IPS DF 6.9 (cell line): ENCODE measurements around the gene SPATA33.
"Not testable (repeated sequence)": the region's sequence is repeated elsewhere in the genome, so short reads cannot be mapped to it uniquely, and the experiment has no call there.

Experiments
- DNase-seq: peaks from one replicate; pipeline ENCODE4 v3.0.0-alpha.2; 2013; ENCODE audit warnings: low read depth, low spot score
- H3K27ac ChIP-seq: one replicate; pipeline ENCODE4 v1.5.1; 2013; ENCODE audit warnings: low read length, control low read depth
- H3K27me3 ChIP-seq: 2 replicates; pipeline ENCODE4 v1.6.1; 2013; ENCODE audit warnings: mild to moderate bottlenecking, low read length; ENCODE audit not compliant: control insufficient read depth, insufficient read depth
- H3K36me3 ChIP-seq: 2 replicates; pipeline ENCODE4 v1.6.1; 2013; ENCODE audit warnings: low read length; ENCODE audit not compliant: control insufficient read depth, insufficient read depth
- H3K4me1 ChIP-seq: 2 replicates; pipeline ENCODE4 v1.6.1; 2013; ENCODE audit warnings: low read length; ENCODE audit not compliant: control insufficient read depth, insufficient read depth
- H3K4me3 ChIP-seq: 2 replicates; pipeline ENCODE4 v1.5.1; 2013; ENCODE audit warnings: mild to moderate bottlenecking, low read length
- H3K9me3 ChIP-seq: 2 replicates; pipeline ENCODE4 v1.6.1; 2013; ENCODE audit warnings: low read length, inconsistent platforms; ENCODE audit not compliant: control insufficient read depth, insufficient read depth
- WGBS: extraction: QIAGEN DNeasy Blood & Tissue Kit; methylation state at CpG from one replicate; pipeline ENCODE4 v1.1.7; 2013; ENCODE audit warnings: mixed read lengths, missing lambda C conversion rate; ENCODE audit not compliant: insufficient read length, insufficient coverage; 5-methylcytosine and 5-hydroxymethylcytosine counted together

The SPATA33 gene

GRCh38 chr16:89687092-89687940 lies 29.7 kb downstream of the SPATA33 start:
- Histone ChIP-seq H3K27me3 (no peaks in the 10 kb centered on the region), H3K36me3 (peaks cover 18% of the 10 kb centered on the region), H3K9me3 (no peaks in the 10 kb centered on the region; the same call in 1 of the 2 replicates), H3K4me3 (peak overlapping the region; percentile 85), H3K4me1 (peaks cover 7% of the 10 kb centered on the region), H3K27ac (no peak overlapping the region)
- no peak for DNase-seq
- no CpG with 5 or more reads among the region's 42 CpGs for WGBS

- H3K27me3 ChIP-seq, result no peaks in the 10 kb centered on the region
- DNase-seq, result no peak
- H3K4me3 ChIP-seq, result no peak overlapping the region
- no peaks in the 10 kb centered on the region; the same call in 1 of the 2 replicates for H3K9me3 ChIP-seq
- no CpG with 5 or more reads among the region's 5 CpGs for WGBS
- peaks cover 7% of the 10 kb centered on the region for H3K4me1 ChIP-seq
- H3K36me3 ChIP-seq, result peaks cover 23% of the 10 kb centered on the region
- H3K27ac ChIP-seq, result no peak overlapping the region
These were observed 30.8 kb downstream of the SPATA33 start for GRCh38 chr16:89688395-89688794.

- Histone ChIP-seq H3K4me1 (peaks cover 7% of the 10 kb centered on the region), H3K27ac (no peak overlapping the region), H3K36me3 (peaks cover 29% of the 10 kb centered on the region), H3K4me3 (no peak overlapping the region), H3K9me3 (no peaks in the 10 kb centered on the region; the same call in 1 of the 2 replicates), H3K27me3 (no peaks in the 10 kb centered on the region)
- no CpG with 5 or more reads among the region's 13 CpGs for WGBS
- DNase-seq, result no peak
These were observed 31.5 kb downstream of the SPATA33 start for GRCh38 chr16:89689142-89689541.

DNA sequence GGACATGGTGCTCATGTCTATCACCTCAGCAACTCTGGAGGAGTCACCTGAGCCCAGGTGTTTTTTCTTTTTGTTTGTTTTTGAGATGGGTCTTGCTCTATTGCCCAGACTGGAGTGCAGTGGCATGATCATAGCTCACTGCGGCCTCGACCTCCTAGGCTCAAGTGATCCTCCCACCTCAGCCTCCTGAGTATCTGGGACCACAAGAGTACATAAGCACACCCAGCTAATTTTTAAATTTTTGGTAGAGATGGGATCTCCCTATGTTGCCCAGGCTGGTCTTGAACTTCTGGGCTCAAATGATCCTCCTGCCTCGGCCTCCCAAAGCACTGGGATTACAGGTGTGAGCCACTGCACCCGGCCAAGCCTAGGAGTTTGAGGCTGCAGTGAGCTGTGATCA lies 32.0 kb downstream of the SPATA33 start:
- H3K9me3 ChIP-seq, H3K27me3 ChIP-seq, H3K4me1 ChIP-seq, H3K27ac ChIP-seq, DNase-seq, H3K4me3 ChIP-seq: not testable (repeated sequence)
- peaks cover 32% of the 10 kb centered on the region for H3K36me3 ChIP-seq
- no CpG with 5 or more reads among the region's 4 CpGs for WGBS

DNA sequence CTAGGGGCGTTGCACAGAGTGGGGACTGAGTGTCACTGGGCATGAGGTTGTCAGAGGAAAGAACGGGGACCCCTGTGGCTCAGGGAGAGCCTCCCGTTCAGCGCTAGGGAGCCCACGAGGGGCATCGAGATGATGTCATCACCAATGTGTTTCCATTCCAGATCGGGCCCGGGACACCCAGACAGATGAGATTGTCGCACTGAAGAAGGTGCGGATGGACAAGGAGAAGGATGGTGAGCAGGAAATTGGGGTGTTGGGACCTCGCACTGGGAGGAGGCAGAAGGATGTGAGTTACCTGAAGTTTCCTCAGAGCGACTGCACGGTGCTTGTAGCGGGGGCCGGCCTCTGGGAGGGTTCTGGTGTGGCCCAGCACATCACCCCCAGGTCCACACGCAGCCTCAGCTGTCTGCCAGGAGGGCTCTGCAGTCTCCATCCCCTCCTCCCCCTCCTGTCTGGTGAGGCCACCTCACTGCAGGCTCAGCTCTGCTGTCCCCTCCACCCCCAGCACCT lies 32.8 kb downstream of the SPATA33 start:
- no peaks in the 10 kb centered on the region for H3K27me3 ChIP-seq
- no peak overlapping the region for H3K4me3 ChIP-seq
- peaks cover 34% of the 10 kb centered on the region for H3K36me3 ChIP-seq
- DNase-seq, result no peak
- H3K4me1 ChIP-seq, result peaks cover 7% of the 10 kb centered on the region
- H3K9me3 ChIP-seq, result no peaks in the 10 kb centered on the region; the same call in 1 of the 2 replicates
- no peak overlapping the region for H3K27ac ChIP-seq
- WGBS, result no CpG with 5 or more reads among the region's 16 CpGs

DNA sequence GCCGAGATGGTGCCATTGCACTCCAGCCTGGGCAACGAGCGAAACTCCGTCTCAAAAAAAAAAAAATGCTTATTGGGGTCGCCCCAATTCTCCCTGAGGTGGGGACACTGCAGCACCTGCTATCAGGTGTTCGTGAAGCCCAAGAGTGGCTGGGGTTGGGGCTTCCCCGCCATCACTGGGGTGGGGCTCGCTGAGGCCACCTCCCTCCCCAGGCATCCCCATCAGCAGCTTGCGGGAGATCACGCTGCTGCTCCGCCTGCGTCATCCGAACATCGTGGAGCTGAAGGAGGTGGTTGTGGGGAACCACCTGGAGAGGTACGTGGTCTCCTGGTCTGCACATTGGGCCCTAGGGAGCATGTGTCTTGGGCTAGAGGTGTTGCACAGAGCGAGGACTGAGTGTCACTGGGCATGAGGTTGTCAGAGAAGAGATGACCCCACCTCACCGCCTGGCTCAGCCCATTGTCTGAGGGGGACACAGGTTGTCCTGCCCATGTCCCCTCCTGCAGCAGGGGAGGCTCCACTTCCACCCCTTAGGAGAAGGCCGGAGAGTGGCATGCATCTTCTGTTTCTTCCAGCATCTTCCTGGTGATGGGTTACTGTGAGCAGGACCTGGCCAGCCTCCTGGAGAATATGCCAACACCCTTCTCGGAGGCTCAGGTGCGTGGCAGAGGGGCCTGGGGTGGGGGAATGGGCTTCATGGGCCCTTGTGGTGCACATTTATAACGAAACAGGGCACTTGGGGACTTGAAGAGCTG lies 33.8 kb downstream of the SPATA33 start:
- Histone ChIP-seq H3K4me3 (no peak overlapping the region), H3K27ac (no peak overlapping the region), H3K9me3 (no peaks in the 10 kb centered on the region), H3K36me3 (peaks cover 37% of the 10 kb centered on the region), H3K27me3 (no peaks in the 10 kb centered on the region), H3K4me1 (peaks cover 7% of the 10 kb centered on the region)
- WGBS, result no CpG with 5 or more reads among the region's 21 CpGs
- no peak for DNase-seq

GRCh38 chr16:89691986-89692569 lies 34.4 kb downstream of the SPATA33 start:
- no CpG with 5 or more reads among the region's 13 CpGs for WGBS
- Histone ChIP-seq H3K36me3 (peaks cover 42% of the 10 kb centered on the region), H3K9me3 (no peaks in the 10 kb centered on the region), H3K27ac (no peak overlapping the region), H3K4me1 (peaks cover 6% of the 10 kb centered on the region), H3K4me3 (no peak overlapping the region), H3K27me3 (no peaks in the 10 kb centered on the region)
- no peak for DNase-seq

GRCh38 chr16:89693289-89693731 lies 35.7 kb downstream of the SPATA33 start:
- no peak for DNase-seq
- H3K36me3 ChIP-seq, result peaks cover 48% of the 10 kb centered on the region
- WGBS, result no CpG with 5 or more reads among the region's 11 CpGs
- H3K4me1 ChIP-seq, result no peaks in the 10 kb centered on the region
- no peak overlapping the region for H3K27ac ChIP-seq
- no peaks in the 10 kb centered on the region for H3K9me3 ChIP-seq
- no peak overlapping the region for H3K4me3 ChIP-seq
- no peaks in the 10 kb centered on the region for H3K27me3 ChIP-seq

- H3K36me3 ChIP-seq, result peaks cover 47% of the 10 kb centered on the region
- no peaks in the 10 kb centered on the region for H3K27me3 ChIP-seq
- H3K4me3 ChIP-seq, result no peak overlapping the region
- no peak overlapping the region for H3K27ac ChIP-seq
- no CpG with 5 or more reads among the region's 32 CpGs for WGBS
- no peaks in the 10 kb centered on the region for H3K4me1 ChIP-seq
- H3K9me3 ChIP-seq, result no peaks in the 10 kb centered on the region
- DNase-seq, result no peak
These were observed 36.5 kb downstream of the SPATA33 start for GRCh38 chr16:89693931-89694783.

- H3K27ac ChIP-seq, DNase-seq, H3K27me3 ChIP-seq, H3K4me3 ChIP-seq, H3K9me3 ChIP-seq, H3K4me1 ChIP-seq: not testable (repeated sequence)
- no CpG with 5 or more reads among the region's 23 CpGs for WGBS
- H3K36me3 ChIP-seq, result peaks cover 45% of the 10 kb centered on the region
These were observed 37.1 kb downstream of the SPATA33 start for GRCh38 chr16:89694784-89695085.
